ENCODE data around the gene BPIFB1. TPM values are rescaled to one million over a fixed set of nuclear protein-coding genes. Genes with fewer than 3 reads are reported as not detected.

Gene BPIFB1
- total and polyA plus RNA-seq, 2 of the 13 experiments (the other 11 are each of a cell fraction or from before 2014, with no cell fraction given), result 0.82 to 4.4 TPM

DNA sequence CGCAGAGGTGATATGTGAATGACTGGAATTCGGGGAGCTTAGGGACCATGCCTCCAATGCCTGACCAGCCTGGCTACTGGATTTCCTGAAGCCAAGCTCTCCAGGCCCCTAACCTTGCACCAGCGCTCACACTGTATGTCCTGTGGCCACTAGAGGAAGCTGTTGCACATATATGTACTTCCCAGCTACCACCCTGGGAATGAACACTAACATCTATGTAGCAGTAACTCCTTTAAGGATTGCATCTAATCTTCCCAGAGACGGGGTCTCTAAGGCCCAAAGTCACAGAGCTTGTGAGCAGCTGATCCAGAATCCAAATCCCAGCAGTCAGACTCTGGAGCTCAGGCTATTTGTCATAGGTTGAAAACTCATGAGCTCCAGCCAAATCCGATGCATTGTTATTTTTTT, 20.4 kb upstream of the BPIFB1 start (continued):
- TF ChIP-seq, protein P1, sequence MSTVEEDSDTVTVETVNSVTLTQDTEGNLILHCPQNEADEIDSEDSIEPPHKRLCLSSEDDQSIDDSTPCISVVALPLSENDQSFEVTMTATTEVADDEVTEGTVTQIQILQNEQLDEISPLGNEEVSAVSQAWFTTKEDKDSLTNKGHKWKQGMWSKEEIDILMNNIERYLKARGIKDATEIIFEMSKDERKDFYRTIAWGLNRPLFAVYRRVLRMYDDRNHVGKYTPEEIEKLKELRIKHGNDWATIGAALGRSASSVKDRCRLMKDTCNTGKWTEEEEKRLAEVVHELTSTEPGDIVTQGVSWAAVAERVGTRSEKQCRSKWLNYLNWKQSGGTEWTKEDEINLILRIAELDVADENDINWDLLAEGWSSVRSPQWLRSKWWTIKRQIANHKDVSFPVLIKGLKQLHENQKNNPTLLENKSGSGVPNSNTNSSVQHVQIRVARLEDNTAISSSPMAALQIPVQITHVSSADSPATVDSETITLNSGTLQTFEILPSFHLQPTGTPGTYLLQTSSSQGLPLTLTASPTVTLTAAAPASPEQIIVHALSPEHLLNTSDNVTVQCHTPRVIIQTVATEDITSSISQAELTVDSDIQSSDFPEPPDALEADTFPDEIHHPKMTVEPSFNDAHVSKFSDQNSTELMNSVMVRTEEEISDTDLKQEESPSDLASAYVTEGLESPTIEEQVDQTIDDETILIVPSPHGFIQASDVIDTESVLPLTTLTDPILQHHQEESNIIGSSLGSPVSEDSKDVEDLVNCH (CRISPR knock-in tag; IDR thresholded peaks at IDR 0.05), result no peak
- TF ChIP-seq ZNF740 (CRISPR knock-in tag; IDR thresholded peaks at IDR 0.05) (peak; percentile 28; the same call in 1 of the 2 replicates), ZNF230 (CRISPR knock-in tag; IDR thresholded peaks at IDR 0.05) (0 out of 2 replicates have a peak, but pooled peaks have one; percentile 43), JARID2 (CRISPR knock-in tag; IDR thresholded peaks at IDR 0.05; ENCODE audit: insufficient replicate concordance) (peak; percentile 36), ZNF841 (CRISPR knock-in tag; IDR thresholded peaks at IDR 0.05; ENCODE audit: borderline replicate concordance) (no peak), ZNF430 (CRISPR knock-in tag; IDR thresholded peaks at IDR 0.05) (no peak), NFATC3 (CRISPR knock-in tag; IDR thresholded peaks at IDR 0.05) (no peak), ZNF556 (CRISPR knock-in tag; IDR thresholded peaks at IDR 0.05; ENCODE audit: borderline replicate concordance) (0 out of 2 replicates have a peak, but pooled peaks have one; percentile 62), ZKSCAN8 (CRISPR knock-in tag; IDR thresholded peaks at IDR 0.05; ENCODE audit: borderline replicate concordance) (peak; percentile 90; the same call in 1 of the 2 replicates), TEAD2 (CRISPR knock-in tag; IDR thresholded peaks at IDR 0.05) (no peak), USF2 (IDR thresholded peaks at IDR 0.05; ENCODE audit: low read depth, low read length) (no peak), USF2 (CRISPR knock-in tag; IDR thresholded peaks at IDR 0.05; ENCODE audit: borderline replicate concordance) (no peak), AKNA (CRISPR knock-in tag; IDR thresholded peaks at IDR 0.05; ENCODE audit: borderline replicate concordance) (no peak), LBX2 (CRISPR knock-in tag; IDR thresholded peaks at IDR 0.05; ENCODE audit: borderline replicate concordance) (no peak), BCLAF1 (IDR thresholded peaks at IDR 0.05) (no peak), FOXA3 (CRISPR knock-in tag; IDR thresholded peaks at IDR 0.05) (peak; percentile 42; the same call in 1 of the 2 replicates), TGIF2 (CRISPR knock-in tag; IDR thresholded peaks at IDR 0.05) (no peak)

All from HepG2 (cell line).